ENCODE measurements around the gene LTBP2. TPM values are rescaled to one million over a fixed set of nuclear protein-coding genes. Genes with fewer than 3 reads are reported as not detected.

The LTBP2 gene
- total RNA-seq, 1 donor from 2014 or later, result 16.5 TPM

- DNase-seq (ENCODE audit: low read depth), result no peak
Observed at GRCh38 chr14:74457565-74457895, 154.5 kb downstream of the LTBP2 start.

- peak; percentile 20 for DNase-seq (ENCODE audit: low read depth)
Observed at GRCh38 chr14:74456684-74457564, 155.1 kb downstream of the LTBP2 start.

DNA sequence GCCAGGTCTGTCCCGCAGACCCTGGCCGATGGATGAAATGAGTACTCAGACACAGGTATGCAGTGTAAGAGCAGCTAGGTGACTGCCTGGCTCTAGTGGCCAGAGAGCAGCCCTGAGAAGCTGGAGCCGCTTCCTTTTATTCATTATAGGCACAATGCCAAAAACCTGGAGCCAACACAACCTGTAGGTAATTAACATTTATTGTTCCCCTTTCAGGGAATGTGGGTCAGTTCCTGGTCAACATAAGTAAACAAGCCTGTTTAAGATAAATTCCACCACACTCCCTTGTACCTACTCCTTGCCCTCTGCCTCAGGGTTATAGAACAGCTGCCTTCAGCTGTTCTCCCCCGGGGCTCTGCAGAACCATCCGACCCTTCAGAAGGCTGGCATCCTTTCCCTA, 157.6 kb downstream of the LTBP2 start:
- peak; percentile 26 for DNase-seq (ENCODE audit: low read depth)

Other genes with a start within 250 kb of the LTBP2 start
- gene SYNDIG1L, start 186.0 kb downstream of the LTBP2 start, total RNA-seq, result 0.24 TPM in 1 of 2 replicates, not detected in the other
- gene NPC2, start 118.9 kb downstream of the LTBP2 start, total RNA-seq, result 658 and 898 TPM in 2 replicates
- gene ISCA2, start 118.5 kb downstream of the LTBP2 start, total RNA-seq, result 14.6 and 27.0 TPM in 2 replicates
- 26.6 and 31.4 TPM in 2 replicates for gene AREL1, start 100.8 kb upstream of the LTBP2 start, total RNA-seq
- gene FCF1, start 100.9 kb upstream of the LTBP2 start, total RNA-seq, result 23.3 and 23.7 TPM in 2 replicates
- 28.3 and 29.8 TPM in 2 replicates for gene YLPM1, start 151.1 kb upstream of the LTBP2 start, total RNA-seq